Fibroblast of lung (primary cell): ENCODE results near the gene CH25H. TPM values are rescaled to one million over a fixed set of nuclear protein-coding genes. Genes with fewer than 3 reads are reported as not detected.

Experiments used
- DNase-seq, 2 donors: peaks; one replicate each; pipeline versions ENCODE4 v3.0.0 to v3.0.0-alpha.2; 2010; ENCODE audit warnings: low read depth in 2 of 2
- H2AFZ ChIP-seq: 2 replicates; pipeline ENCODE4 v1.5.1; 2012; ENCODE audit warnings: low read length, control low read depth, inconsistent platforms
- H3K27ac ChIP-seq: 2 replicates; pipeline ENCODE4 v1.5.1; 2011; ENCODE audit warnings: low read length, control low read depth; ENCODE audit not compliant: insufficient read depth
- H3K27me3 ChIP-seq: 2 replicates; pipeline ENCODE4 v1.5.1; 2011; ENCODE audit warnings: mild to moderate bottlenecking, low read length; ENCODE audit not compliant: control insufficient read depth, insufficient read depth
- H3K36me3 ChIP-seq: 2 replicates; pipeline ENCODE4 v1.5.1; 2011; ENCODE audit warnings: low read length; ENCODE audit not compliant: control insufficient read depth, insufficient read depth
- H3K4me1 ChIP-seq: 2 replicates; pipeline ENCODE4 v1.5.1; 2011; ENCODE audit warnings: low read length; ENCODE audit not compliant: control insufficient read depth, insufficient read depth; ENCODE audit errors: extremely low read depth
- H3K4me2 ChIP-seq: 2 replicates; pipeline ENCODE4 v1.5.1; 2011; ENCODE audit warnings: low read length, control low read depth; ENCODE audit not compliant: insufficient read depth; ENCODE audit errors: extremely low read depth
- H3K4me3 ChIP-seq, 4 experiments: fragments of 200-600 bp in 1 of 4; sonication (generic) in 1 of 4; replicated peaks in 1 of 4; 2 replicates each; pipeline ENCODE4 v1.5.1; 2011 to 2016; ENCODE audit warnings: low read length in 4 of 4, low read depth in 3 of 4, mild to moderate bottlenecking in 3 of 4, control low read depth in 2 of 4, inconsistent platforms in 1 of 4, mixed read lengths in 1 of 4; ENCODE audit not compliant: insufficient read depth in 1 of 4; ENCODE audit errors: control extremely low read depth in 1 of 4
- H3K79me2 ChIP-seq: 2 replicates; pipeline ENCODE4 v1.5.1; 2012; ENCODE audit warnings: mild to moderate bottlenecking, low read length, inconsistent platforms; ENCODE audit not compliant: control insufficient read depth, insufficient read depth
- H3K9ac ChIP-seq: 2 replicates; pipeline ENCODE4 v1.5.1; 2011; ENCODE audit warnings: mild to moderate bottlenecking, low read length, control low read depth; ENCODE audit not compliant: insufficient read depth
- H3K9me3 ChIP-seq: 2 replicates; pipeline ENCODE4 v1.5.1; 2012; ENCODE audit warnings: low read depth, low read length; ENCODE audit not compliant: control insufficient read depth, insufficient read depth
- H4K20me1 ChIP-seq: 2 replicates; pipeline ENCODE4 v1.5.1; 2011; ENCODE audit warnings: low read length; ENCODE audit not compliant: control insufficient read depth, insufficient read depth; ENCODE audit errors: extremely low read depth
- CTCF ChIP-seq, 2 donors: IDR thresholded peaks in 1 of 2; conservative IDR thresholded peaks in 1 of 2; 1 replicate in 1 of 2; 2 replicates in 1 of 2; pipeline ENCODE4 v1.5.1; 2011 to 2012; ENCODE audit warnings: low read length in 2 of 2, control low read depth in 1 of 2, inconsistent platforms in 1 of 2, low read depth in 1 of 2, mild to moderate bottlenecking in 1 of 2
- EZH2 ChIP-seq: IDR thresholded peaks from 2 replicates; pipeline ENCODE4 v1.5.1; 2012; ENCODE audit warnings: low read length, control low read depth, mild to moderate bottlenecking; ENCODE audit errors: missing control alignments
- polyA plus RNA-seq, 2 donors: library from polyadenylated mRNA; depleted of rRNA in 1 of 2; stranded (reverse) in 1 of 2; unstranded in 1 of 2; fragments of >200 nt; gene quantifications; 2 replicates each; pipeline ENCODE4 v1.2.1, GENCODE V29; 2011 to 2012; ENCODE audit warnings: missing spikeins in 1 of 2
- total RNA-seq: library from RNA; depleted of rRNA; stranded (reverse); fragments of >200 nt; gene quantifications from 2 replicates; pipeline ENCODE4 v1.2.1, GENCODE V29; 2014

CH25H gene
- total and polyA plus RNA-seq, 2 donors (not counting 1 experiment from before 2014, with no cell fraction given) = 1.7 to 17.7 TPM

- peak overlapping the region; percentile 99 for H3K4me2 ChIP-seq
- H3K4me3 ChIP-seq = peak overlapping the region; percentile 60 to 69 (median 61)
- H3K4me1 ChIP-seq = peaks cover 12% of the 10 kb centered on the region
- no peaks in the 10 kb centered on the region for H3K79me2 ChIP-seq
- H2AFZ ChIP-seq = peak overlapping the region; percentile 91
- DNase-seq = peak; percentile 39 to 49
- H4K20me1 ChIP-seq = no peaks in the 10 kb centered on the region
- H3K9ac ChIP-seq = peak overlapping the region; percentile 20
- H3K9me3 ChIP-seq = no peaks in the 10 kb centered on the region
- H3K27me3 ChIP-seq = no peaks in the 10 kb centered on the region
- H3K27ac ChIP-seq = peak overlapping the region; percentile 49
- TF ChIP-seq EZH2 (no peak), CTCF (conservative IDR thresholded peaks at IDR 0.05 in 1 of 2, IDR thresholded peaks at IDR 0.05 in 1 of 2; ENCODE audit: low read depth in 1 of 2, low read length in 2 of 2) (no peak)
- no peaks in the 10 kb centered on the region for H3K36me3 ChIP-seq
Observed at GRCh38 chr10:89206402-89207180, 526 bp downstream of the CH25H start.

GRCh38 chr10:89204621-89205185 is 2.4 kb downstream of the CH25H start:
- Histone ChIP-seq H3K4me1 (peaks cover 13% of the 10 kb centered on the region), H3K4me2 (no peak overlapping the region)

More at GRCh38 chr10:89204621-89205185, 2.4 kb downstream of the CH25H start:
- no peak overlapping the region for H3K9ac ChIP-seq
- no peak for TF ChIP-seq CTCF (conservative IDR thresholded peaks at IDR 0.05 in 1 of 2, IDR thresholded peaks at IDR 0.05 in 1 of 2; ENCODE audit: low read depth in 1 of 2, low read length in 2 of 2)
- TF ChIP-seq EZH2 = no peak
- no peaks in the 10 kb centered on the region for H4K20me1 ChIP-seq
- H3K27ac ChIP-seq = no peak overlapping the region
- no peaks in the 10 kb centered on the region for H3K9me3 ChIP-seq
- no peaks in the 10 kb centered on the region for H3K79me2 ChIP-seq
- no peak overlapping the region for H3K4me3 ChIP-seq
- H3K27me3 ChIP-seq = no peaks in the 10 kb centered on the region
- no peaks in the 10 kb centered on the region for H3K36me3 ChIP-seq
- no peak overlapping the region for H2AFZ ChIP-seq
- DNase-seq = no peak
